Thoracic aorta (tissue), 2 donors: Measurements from ENCODE around the gene CFC1B. TPM values are rescaled to one million over a fixed set of nuclear protein-coding genes. Genes with fewer than 3 reads are reported as not detected.
"Not testable (repeated sequence)": the region's sequence is repeated elsewhere in the genome, so short reads cannot be mapped to it uniquely, and the experiment has no call there.

Experiments
- ATAC-seq: fragments of 150-250 bp; one replicate; pipeline ENCODE4 v1.8.0; 2017; ENCODE audit warnings: low read depth; ENCODE audit not compliant: insufficient number of reproducible peaks, low FRiP score
- DNase-seq: peaks from one replicate; pipeline ENCODE4 v3.0.0-alpha.2; 2020; ENCODE audit warnings: low spot score
- H3K27ac ChIP-seq, 2 donors: fragments of 200-600 bp; sonication (generic); 1 replicate in 1 of 2; 2 replicates in 1 of 2; pipeline ENCODE4 v1.5.1; 2016; ENCODE audit warnings: mild to moderate bottlenecking in 2 of 2, moderate library complexity in 2 of 2
- H3K27me3 ChIP-seq: fragments of 200-600 bp; sonication (generic); replicated peaks from 2 replicates; pipeline ENCODE4 v1.6.0; 2016; ENCODE audit warnings: mild to moderate bottlenecking; ENCODE audit not compliant: insufficient read depth
- H3K36me3 ChIP-seq: fragments of 200-600 bp; sonication (generic); one replicate; pipeline ENCODE4 v1.5.1; 2016
- H3K4me1 ChIP-seq, 2 donors: fragments of 200-600 bp; sonication (generic); 1 replicate in 1 of 2; 2 replicates in 1 of 2; pipeline versions ENCODE4 v1.5.1 to v1.6.0; 2016; ENCODE audit warnings: low read depth in 2 of 2, mild to moderate bottlenecking in 1 of 2; ENCODE audit not compliant: control insufficient read depth in 1 of 2
- H3K4me3 ChIP-seq: fragments of 200-600 bp; sonication (generic); 2 replicates; pipeline ENCODE4 v1.5.1; 2016; ENCODE audit warnings: mild to moderate bottlenecking
- H3K9me3 ChIP-seq: fragments of 200-600 bp; sonication (generic); 2 replicates; pipeline ENCODE4 v1.5.1; 2016
- total RNA-seq, 2 donors: library from RNA; depleted of rRNA; stranded (reverse); fragments of >200 nt; gene quantifications; one replicate each; pipeline versions ENCODE4 v1.1.0 to v1.2.3, GENCODE V29; 2016

CFC1B gene
- total RNA-seq, 2 donors from 2014 or later: not detected

DNA sequence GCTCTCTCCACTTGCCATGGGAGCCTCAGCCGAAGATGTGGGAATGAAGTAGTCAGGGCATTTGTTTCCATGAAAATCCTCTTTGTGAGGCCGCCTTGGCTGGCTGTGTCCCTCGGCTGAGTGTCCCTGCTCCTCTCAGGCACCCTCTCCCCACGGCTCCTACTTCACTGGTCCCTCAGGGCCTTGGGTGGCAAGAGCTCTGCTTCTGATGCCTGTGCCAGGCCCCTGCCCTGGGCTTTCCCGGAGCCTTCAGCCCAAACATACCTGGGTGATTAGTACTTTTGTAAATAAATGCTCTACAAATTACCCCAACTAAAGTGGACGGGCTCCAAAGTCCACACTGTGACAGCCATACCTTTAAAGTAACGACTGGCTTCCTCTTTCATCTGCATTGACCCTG lies 15.6 kb downstream of the CFC1B start:
- not testable (repeated sequence) for H3K4me1 ChIP-seq, H3K9me3 ChIP-seq, H3K36me3 ChIP-seq, ATAC-seq, H3K27me3 ChIP-seq, DNase-seq, H3K4me3 ChIP-seq, H3K27ac ChIP-seq

DNA sequence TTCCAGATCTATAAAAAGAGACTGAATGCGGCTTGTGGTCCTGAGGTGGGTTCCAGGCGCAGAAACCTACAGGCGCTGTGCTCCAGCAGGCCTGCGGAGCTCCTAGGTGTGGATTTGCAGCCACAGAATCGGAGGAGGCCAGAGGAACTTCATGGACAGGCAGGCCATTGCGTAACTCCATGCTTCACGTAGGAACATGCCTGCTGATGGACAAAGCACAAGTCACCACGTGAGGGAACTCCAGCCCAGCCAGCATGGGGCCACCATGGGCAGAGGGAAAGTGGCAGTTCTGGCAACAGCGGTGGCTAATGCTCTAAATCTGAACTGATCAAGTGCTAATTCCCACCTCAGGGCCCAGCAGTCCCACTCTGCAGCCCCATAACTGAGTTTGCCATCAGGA lies 17.2 kb downstream of the CFC1B start:
- not testable (repeated sequence) for H3K36me3 ChIP-seq, ATAC-seq, H3K9me3 ChIP-seq, H3K27me3 ChIP-seq, H3K4me3 ChIP-seq, H3K4me1 ChIP-seq, H3K27ac ChIP-seq, DNase-seq

DNA sequence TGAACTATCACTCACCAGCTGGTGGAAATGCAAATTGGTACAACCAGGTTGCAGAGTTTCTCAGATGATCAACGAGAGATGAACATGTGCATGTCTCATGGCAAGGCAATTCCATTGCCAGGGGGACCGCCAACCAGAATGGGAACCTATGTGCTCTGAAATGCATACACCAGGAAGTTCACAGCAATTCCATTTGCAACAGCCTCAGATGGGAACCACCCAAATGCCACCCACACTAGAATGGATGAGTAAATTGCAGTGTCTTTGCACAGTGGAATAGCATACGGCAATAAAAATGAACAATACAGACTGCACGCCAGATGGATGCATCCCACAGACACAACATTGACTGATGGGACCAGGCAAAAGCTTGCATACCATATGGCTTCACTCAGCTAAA lies 21.8 kb downstream of the CFC1B start:
- not testable (repeated sequence) for ATAC-seq, H3K27me3 ChIP-seq, H3K9me3 ChIP-seq, DNase-seq, H3K4me3 ChIP-seq, H3K4me1 ChIP-seq, H3K36me3 ChIP-seq, H3K27ac ChIP-seq

DNA sequence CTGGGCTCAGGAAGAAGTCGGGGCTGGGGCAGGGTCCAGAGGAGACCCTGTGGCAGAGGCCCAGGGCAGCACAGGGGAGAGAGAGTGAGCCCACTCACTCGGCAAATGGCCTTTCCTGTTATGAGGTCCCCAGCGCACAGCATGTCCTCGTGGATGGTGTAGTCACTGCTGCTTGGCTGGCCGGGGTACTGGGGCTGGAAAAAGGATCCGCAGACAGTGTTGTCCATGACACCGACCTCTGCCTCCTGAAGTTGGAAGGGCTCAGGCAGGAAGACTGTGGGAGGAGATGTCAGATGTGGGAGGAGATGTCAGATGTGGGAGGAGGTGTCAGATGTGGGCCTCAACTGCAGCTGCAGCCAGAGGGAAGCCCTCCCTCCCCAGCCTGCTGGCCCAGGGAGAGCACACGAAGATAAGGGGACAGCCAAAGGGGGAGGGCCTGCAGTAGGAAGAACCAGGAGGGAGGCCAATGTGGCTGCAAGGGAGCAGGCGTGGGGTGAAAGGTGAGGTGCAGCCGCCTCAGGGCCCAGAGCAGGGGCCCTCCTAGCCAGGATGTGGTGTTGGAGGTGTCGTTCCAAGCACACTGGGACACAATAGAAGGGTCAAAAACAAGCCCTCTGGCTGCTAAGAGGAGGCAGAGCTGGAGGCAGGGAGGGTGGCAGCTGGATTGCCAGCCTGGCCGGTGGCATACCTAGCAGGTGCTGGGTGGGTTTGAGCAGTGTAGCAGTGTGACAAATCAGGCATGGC lies 22.9 kb downstream of the CFC1B start:
- ATAC-seq, H3K27me3 ChIP-seq, H3K4me3 ChIP-seq: not testable (repeated sequence)

DNA sequence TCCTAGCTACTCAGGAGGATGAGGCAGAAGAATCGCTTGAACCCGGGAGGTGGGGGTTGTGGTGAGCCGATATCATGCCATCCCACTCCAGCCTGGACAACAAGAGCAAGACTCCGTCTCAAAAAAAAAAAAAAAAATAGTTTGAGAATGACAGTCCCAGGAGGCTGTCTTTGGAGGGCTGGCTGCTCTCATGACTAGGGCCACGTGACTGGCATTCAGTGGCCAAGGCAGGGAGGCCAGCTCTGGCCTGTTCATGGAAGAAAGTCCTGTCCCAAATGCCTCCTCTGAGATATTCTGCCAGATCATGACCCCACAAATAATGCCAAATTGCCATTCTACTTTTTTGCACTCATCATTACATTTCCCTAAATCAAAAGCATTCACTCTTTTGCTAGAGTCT lies 24.0 kb downstream of the CFC1B start:
- ATAC-seq, H3K27me3 ChIP-seq, H3K27ac ChIP-seq, H3K36me3 ChIP-seq, H3K9me3 ChIP-seq, DNase-seq, H3K4me1 ChIP-seq, H3K4me3 ChIP-seq: not testable (repeated sequence)

More for the DNA sequence above, 22.9 kb downstream of the CFC1B start:
- H3K9me3 ChIP-seq, H3K4me1 ChIP-seq, H3K36me3 ChIP-seq, DNase-seq, H3K27ac ChIP-seq: not testable (repeated sequence)

DNA sequence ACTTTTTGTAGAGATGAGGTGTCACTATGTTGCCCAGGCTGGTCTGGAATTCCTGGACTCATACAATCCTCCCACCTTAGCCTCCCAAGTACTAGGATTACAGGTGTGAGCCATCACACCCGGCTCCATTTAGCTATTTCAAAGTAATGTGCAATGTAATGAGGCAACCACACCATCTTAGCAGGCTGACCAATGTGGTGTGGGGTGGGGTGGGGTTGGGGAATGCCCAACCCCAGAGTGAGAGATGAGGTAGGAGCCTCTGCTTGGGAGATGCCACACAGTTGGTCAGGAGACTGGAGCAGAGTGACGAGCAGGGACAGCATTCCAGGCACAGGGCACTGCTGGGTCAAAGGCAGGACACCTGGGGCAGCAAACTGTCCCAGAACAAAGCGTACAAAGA lies 27.4 kb downstream of the CFC1B start:
- not testable (repeated sequence) for H3K27me3 ChIP-seq, H3K27ac ChIP-seq, H3K36me3 ChIP-seq, DNase-seq, H3K4me3 ChIP-seq, ATAC-seq, H3K4me1 ChIP-seq, H3K9me3 ChIP-seq

DNA sequence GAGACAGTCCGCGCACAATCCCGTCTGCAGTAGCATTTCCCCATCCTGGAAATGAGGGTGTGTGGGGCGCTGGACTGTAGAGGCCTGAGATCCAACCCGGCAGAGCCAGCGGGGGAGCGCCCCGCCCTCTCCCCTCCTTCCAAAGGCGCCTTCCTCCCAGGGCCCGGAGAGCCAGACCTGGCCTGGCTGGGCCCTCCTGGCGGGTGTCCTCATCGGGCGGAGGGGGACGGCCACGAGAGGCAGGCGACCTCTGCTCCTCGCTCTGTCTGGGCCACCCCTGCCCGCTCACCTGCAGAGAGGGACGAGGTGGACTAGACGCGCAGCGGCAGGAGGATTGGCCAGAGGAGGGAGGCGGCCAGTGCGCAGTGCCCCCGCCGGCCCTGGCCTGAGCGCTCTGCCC lies 28.5 kb downstream of the CFC1B start:
- not testable (repeated sequence) for H3K9me3 ChIP-seq, H3K36me3 ChIP-seq, H3K27ac ChIP-seq, H3K4me1 ChIP-seq, H3K4me3 ChIP-seq, ATAC-seq, DNase-seq, H3K27me3 ChIP-seq

DNA sequence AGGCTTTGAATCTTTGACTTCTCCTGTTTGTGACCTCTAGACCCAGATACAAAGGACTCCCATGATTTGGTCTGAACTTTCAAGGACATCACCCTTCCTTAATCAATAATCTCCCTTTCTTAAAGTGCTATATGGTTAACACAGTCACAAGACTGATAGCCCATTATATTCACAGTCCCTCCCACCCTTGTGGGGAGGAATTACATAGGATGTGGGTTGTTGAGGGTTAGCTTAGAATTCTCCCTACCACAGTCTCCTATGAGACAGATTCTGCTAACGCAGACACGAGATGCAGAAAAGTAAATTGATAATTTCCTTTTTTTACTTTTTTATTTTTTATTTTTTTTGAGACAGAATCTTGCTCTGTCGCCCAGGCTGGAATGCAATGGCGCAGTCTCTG lies 33.2 kb downstream of the CFC1B start:
- H3K27me3 ChIP-seq, H3K4me3 ChIP-seq, H3K36me3 ChIP-seq, H3K27ac ChIP-seq, H3K9me3 ChIP-seq, ATAC-seq, H3K4me1 ChIP-seq, DNase-seq: not testable (repeated sequence)

DNA sequence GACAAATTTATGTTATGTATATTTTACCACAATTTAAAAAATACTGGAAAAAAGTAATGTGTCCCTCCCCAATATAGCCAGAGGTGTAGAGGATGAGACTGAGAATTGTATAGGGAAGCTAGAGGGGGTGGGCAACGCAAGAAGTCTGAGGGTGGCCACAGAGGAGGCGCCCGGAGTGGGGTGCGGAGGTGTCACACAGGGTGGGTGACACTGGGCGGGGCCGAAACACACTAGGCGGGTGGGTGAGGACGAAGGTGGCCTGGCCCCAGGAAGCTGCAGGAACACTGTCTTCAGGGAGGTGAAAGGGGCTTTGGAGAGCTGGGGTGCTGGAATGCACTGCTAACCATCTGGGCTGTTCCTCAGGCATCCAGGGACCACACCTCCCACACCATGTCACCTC lies 35.4 kb downstream of the CFC1B start:
- DNase-seq, H3K4me1 ChIP-seq, H3K36me3 ChIP-seq, ATAC-seq, H3K4me3 ChIP-seq, H3K27ac ChIP-seq, H3K27me3 ChIP-seq, H3K9me3 ChIP-seq: not testable (repeated sequence)

DNA sequence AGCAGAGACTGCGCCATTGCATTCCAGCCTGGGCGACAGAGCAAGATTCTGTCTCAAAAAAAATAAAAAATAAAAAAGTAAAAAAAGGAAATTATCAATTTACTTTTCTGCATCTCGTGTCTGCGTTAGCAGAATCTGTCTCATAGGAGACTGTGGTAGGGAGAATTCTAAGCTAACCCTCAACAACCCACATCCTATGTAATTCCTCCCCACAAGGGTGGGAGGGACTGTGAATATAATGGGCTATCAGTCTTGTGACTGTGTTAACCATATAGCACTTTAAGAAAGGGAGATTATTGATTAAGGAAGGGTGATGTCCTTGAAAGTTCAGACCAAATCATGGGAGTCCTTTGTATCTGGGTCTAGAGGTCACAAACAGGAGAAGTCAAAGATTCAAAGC lies 45.1 kb downstream of the CFC1B start:
- not testable (repeated sequence) for H3K4me3 ChIP-seq, H3K27me3 ChIP-seq, H3K27ac ChIP-seq, ATAC-seq, H3K36me3 ChIP-seq, DNase-seq, H3K9me3 ChIP-seq, H3K4me1 ChIP-seq

DNA sequence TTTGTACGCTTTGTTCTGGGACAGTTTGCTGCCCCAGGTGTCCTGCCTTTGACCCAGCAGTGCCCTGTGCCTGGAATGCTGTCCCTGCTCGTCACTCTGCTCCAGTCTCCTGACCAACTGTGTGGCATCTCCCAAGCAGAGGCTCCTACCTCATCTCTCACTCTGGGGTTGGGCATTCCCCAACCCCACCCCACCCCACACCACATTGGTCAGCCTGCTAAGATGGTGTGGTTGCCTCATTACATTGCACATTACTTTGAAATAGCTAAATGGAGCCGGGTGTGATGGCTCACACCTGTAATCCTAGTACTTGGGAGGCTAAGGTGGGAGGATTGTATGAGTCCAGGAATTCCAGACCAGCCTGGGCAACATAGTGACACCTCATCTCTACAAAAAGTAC lies 50.9 kb downstream of the CFC1B start:
- H3K27me3 ChIP-seq, ATAC-seq, H3K4me1 ChIP-seq, H3K27ac ChIP-seq, H3K4me3 ChIP-seq, H3K36me3 ChIP-seq, DNase-seq, H3K9me3 ChIP-seq: not testable (repeated sequence)

DNA sequence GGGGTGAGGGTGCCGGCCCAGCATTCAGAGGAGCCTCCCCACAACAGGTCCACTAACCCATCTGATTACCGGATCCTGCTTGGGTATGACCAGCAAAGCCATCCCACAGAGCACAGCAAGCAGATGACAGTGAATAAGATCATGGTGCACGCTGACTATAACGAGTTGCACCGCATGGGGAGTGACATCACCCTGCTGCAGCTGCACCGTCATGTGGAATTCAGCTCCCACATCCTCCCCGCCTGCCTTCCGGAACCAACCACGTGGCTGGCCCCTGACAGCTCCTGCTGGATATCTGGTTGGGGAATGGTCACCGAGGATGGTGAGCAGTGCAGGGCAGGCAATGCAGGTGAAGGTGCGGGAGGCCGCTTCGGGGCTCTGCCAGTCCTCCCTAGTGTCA lies 53.2 kb downstream of the CFC1B start:
- not testable (repeated sequence) for H3K4me1 ChIP-seq, H3K27me3 ChIP-seq, DNase-seq, H3K27ac ChIP-seq, H3K36me3 ChIP-seq, H3K4me3 ChIP-seq, ATAC-seq, H3K9me3 ChIP-seq

DNA sequence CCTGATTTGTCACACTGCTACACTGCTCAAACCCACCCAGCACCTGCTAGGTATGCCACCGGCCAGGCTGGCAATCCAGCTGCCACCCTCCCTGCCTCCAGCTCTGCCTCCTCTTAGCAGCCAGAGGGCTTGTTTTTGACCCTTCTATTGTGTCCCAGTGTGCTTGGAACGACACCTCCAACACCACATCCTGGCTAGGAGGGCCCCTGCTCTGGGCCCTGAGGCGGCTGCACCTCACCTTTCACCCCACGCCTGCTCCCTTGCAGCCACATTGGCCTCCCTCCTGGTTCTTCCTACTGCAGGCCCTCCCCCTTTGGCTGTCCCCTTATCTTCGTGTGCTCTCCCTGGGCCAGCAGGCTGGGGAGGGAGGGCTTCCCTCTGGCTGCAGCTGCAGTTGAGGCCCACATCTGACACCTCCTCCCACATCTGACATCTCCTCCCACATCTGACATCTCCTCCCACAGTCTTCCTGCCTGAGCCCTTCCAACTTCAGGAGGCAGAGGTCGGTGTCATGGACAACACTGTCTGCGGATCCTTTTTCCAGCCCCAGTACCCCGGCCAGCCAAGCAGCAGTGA lies 55.3 kb downstream of the CFC1B start:
- H3K27me3 ChIP-seq, H3K4me3 ChIP-seq, DNase-seq, H3K9me3 ChIP-seq, ATAC-seq, H3K27ac ChIP-seq, H3K4me1 ChIP-seq, H3K36me3 ChIP-seq: not testable (repeated sequence)
